GM12878 (cell line): Measurements from ENCODE around the gene NFYA. TPM values are rescaled to one million over a fixed set of nuclear protein-coding genes. Genes with fewer than 3 reads are reported as not detected.

Source experiments
- CHD2 ChIP-seq: IDR thresholded peaks from 2 replicates; pipeline ENCODE4 v1.6.1; 2011; ENCODE audit warnings: low read depth, low read length, improper control_type of control experiment, borderline replicate concordance
- CHD4 ChIP-seq: fragments of 200-600 bp; sonication (generic); IDR thresholded peaks from 2 replicates; pipeline ENCODE4 v1.6.1; 2016; ENCODE audit warnings: mild to moderate bottlenecking
- CTCF ChIP-seq, 3 experiments: IDR thresholded peaks in 2 of 3; conservative IDR thresholded peaks in 1 of 3; 2 replicates each; pipeline ENCODE4 v1.5.1; 2011; ENCODE audit warnings: low read depth in 3 of 3, low read length in 3 of 3, mild to moderate bottlenecking in 3 of 3, control low read depth in 2 of 3, moderate library complexity in 2 of 3, inconsistent platforms in 1 of 3, mixed read lengths in 1 of 3; ENCODE audit not compliant: control insufficient read depth in 2 of 3, insufficient read depth in 1 of 3; ENCODE audit errors: extremely low read depth in 1 of 3
- IKZF2 ChIP-seq, 2 experiments: fragments of 450-650 bp; IDR thresholded peaks; 2 replicates each; pipeline ENCODE4 v1.6.1; 2017; ENCODE audit warnings: mild to moderate bottlenecking in 2 of 2, moderate library complexity in 2 of 2
- LARP7 ChIP-seq: fragments of 450-650 bp; IDR thresholded peaks from 2 replicates; pipeline ENCODE4 v1.6.1; 2017; ENCODE audit warnings: mild to moderate bottlenecking
- NRF1 ChIP-seq: conservative IDR thresholded peaks from 2 replicates; pipeline ENCODE4 v1.6.1; 2011; ENCODE audit warnings: mild to moderate bottlenecking, low read depth, low read length, improper control_type of control experiment
- POLR2AphosphoS2 ChIP-seq: IDR thresholded peaks from 2 replicates; pipeline ENCODE4 v1.6.1; 2011; ENCODE audit warnings: low read depth, mild to moderate bottlenecking, low read length, improper control_type of control experiment, moderate library complexity
- RBBP5 ChIP-seq: fragments of 200-600 bp; sonication (generic); conservative IDR thresholded peaks from 2 replicates; pipeline ENCODE4 v1.6.1; 2016
- RFX5 ChIP-seq: IDR thresholded peaks from 2 replicates; pipeline ENCODE4 v1.6.1; 2011; ENCODE audit warnings: low read depth, low read length, improper control_type of control experiment
- TCF7 ChIP-seq: IDR thresholded peaks from 2 replicates; pipeline ENCODE4 v1.6.1; 2014; ENCODE audit warnings: antibody characterized with exemption, borderline replicate concordance
- ZNF687 ChIP-seq: fragments of 450-650 bp; IDR thresholded peaks from 2 replicates; pipeline ENCODE4 v1.6.1; 2017; ENCODE audit warnings: mild to moderate bottlenecking, moderate library complexity
- polyA plus RNA-seq, 11 experiments: library from polyadenylated mRNA; depleted of rRNA in 4 of 11; unstranded in 6 of 11; stranded (reverse) in 5 of 11; fragments of >200 nt; fragmentation: Nextera tagmentation in 4 of 11; fragmentation: Illumina TruSeq in 1 of 11; extraction: Ambion mirVana in 4 of 11; extraction: Trizol in 1 of 11; gene quantifications; 1 replicate in 1 of 11; 2 replicates in 10 of 11; pipeline versions ENCODE4 v1.2.1 to v1.2.3, GENCODE V29; 2011 to 2016; ENCODE audit warnings: inconsistent platforms in 2 of 11, missing spikeins in 2 of 11, low read depth in 1 of 11
- total RNA-seq, 4 experiments: library from RNA; depleted of rRNA in 3 of 4; stranded (reverse); fragments of >200 nt in 3 of 4; fragmentation: Illumina TruSeq in 1 of 4; extraction: Trizol in 1 of 4; gene quantifications; 2 replicates each; pipeline versions ENCODE4 v1.2.1 to v1.2.3, GENCODE V29; 2013 to 2021
- TF ChIP-seq, protein P1 (sequence below): fragments of 450-650 bp; formaldehyde crosslinking; IDR thresholded peaks from 2 replicates; pipeline ENCODE4 v1.4.0; 2022; ENCODE audit warnings: mild to moderate bottlenecking, moderate library complexity
- TF ChIP-seq, protein P2 (sequence below): fragments of 150-350 bp; IDR thresholded peaks from 2 replicates; pipeline ENCODE4 v1.6.1; 2014; ENCODE audit warnings: mild to moderate bottlenecking, low read depth, low read length
- TF ChIP-seq, protein P3 (sequence below): fragments of 450-650 bp; IDR thresholded peaks from 2 replicates; pipeline ENCODE4 v1.6.1; 2017; ENCODE audit warnings: antibody characterized with exemption, mild to moderate bottlenecking, moderate library complexity

Gene NFYA
- total and polyA plus RNA-seq, 10 of the 15 experiments (the other 5 are each of a cell fraction or from before 2014, with no cell fraction given), result 6.4 to 36.5 (median 19.1) TPM

DNA sequence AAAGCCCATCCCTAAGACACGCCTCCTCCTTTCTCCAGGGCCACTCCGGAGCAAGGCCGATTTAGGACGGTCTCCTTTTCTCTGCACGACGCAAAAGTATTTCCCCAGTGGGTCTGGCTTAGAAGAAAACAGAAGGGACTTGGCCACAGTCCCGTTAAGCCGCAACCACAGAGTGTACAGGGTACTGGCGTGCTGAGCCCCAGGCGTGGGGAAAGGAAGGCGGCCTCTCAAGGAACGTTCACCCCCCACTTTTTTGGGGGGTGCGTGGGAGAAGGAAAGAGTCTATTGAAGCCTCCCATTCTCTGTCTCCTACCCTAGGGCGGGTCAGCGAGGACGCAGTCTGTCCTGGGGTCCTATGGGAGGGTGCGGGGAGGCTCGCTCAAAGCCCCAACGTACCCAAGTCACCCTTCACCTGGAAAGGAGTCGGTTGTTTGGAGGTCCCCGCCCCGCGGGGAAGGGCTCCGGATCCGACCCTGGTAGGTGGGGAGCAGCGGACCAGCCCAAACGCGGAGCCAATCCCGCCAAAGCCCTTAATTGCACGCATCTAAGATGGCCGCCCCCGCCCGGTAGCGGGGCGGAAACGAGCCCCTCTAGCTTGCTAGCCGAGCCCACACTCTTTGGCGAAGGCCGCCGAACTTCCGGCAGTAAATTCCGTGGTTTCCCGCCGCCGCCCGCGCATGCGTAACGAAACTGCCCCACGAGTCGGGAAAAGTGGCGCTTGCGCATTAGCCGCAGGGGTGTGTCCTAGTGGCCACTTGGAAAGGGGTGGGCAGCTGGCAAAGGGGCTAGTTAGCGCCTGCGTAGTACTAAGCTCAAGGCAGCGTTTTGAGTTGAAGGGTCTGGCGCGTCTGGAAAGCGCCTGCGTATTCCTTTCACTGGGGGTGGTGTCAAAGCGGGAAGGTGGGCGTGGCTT is 595 bp upstream of the NFYA start, which contains the start of gene OARD1 (continued):
- TF ChIP-seq, protein P1, sequence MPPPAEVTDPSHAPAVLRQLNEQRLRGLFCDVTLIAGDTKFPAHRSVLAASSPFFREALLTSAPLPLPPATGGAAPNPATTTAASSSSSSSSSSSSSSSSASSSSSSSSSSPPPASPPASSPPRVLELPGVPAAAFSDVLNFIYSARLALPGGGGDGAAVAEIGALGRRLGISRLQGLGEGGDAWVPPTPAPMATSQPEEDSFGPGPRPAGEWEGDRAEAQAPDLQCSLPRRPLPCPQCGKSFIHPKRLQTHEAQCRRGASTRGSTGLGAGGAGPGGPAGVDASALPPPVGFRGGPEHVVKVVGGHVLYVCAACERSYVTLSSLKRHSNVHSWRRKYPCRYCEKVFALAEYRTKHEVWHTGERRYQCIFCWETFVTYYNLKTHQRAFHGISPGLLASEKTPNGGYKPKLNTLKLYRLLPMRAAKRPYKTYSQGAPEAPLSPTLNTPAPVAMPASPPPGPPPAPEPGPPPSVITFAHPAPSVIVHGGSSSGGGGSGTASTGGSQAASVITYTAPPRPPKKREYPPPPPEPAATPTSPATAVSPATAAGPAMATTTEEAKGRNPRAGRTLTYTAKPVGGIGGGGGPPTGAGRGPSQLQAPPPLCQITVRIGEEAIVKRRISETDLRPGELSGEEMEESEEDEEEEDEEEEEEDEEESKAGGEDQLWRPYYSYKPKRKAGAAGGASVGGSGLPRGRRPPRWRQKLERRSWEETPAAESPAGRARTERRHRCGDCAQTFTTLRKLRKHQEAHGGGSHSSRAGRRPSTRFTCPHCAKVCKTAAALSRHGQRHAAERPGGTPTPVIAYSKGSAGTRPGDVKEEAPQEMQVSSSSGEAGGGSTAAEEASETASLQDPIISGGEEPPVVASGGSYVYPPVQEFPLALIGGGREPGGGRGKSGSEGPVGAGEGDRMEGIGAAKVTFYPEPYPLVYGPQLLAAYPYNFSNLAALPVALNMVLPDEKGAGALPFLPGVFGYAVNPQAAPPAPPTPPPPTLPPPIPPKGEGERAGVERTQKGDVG (CRISPR knock-in tag), result no peak
- TF ChIP-seq NRF1, result peak; percentile 92
- TF ChIP-seq, protein P2, sequence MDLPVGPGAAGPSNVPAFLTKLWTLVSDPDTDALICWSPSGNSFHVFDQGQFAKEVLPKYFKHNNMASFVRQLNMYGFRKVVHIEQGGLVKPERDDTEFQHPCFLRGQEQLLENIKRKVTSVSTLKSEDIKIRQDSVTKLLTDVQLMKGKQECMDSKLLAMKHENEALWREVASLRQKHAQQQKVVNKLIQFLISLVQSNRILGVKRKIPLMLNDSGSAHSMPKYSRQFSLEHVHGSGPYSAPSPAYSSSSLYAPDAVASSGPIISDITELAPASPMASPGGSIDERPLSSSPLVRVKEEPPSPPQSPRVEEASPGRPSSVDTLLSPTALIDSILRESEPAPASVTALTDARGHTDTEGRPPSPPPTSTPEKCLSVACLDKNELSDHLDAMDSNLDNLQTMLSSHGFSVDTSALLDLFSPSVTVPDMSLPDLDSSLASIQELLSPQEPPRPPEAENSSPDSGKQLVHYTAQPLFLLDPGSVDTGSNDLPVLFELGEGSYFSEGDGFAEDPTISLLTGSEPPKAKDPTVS, result no peak
- TF ChIP-seq POLR2AphosphoS2, result 0 out of 2 replicates have a peak, but pooled peaks have one; percentile 47
- TF ChIP-seq TCF7, result no peak
- TF ChIP-seq CHD4, result no peak
- no peak for TF ChIP-seq CHD2
- TF ChIP-seq CTCF (IDR thresholded peaks at IDR 0.05 in 2 of 3, conservative IDR thresholded peaks at IDR 0.05 in 1 of 3; ENCODE audit: control insufficient read depth in 2 of 3, extremely low read depth in 1 of 3, insufficient read depth in 1 of 3, low read depth in 3 of 3, low read length in 3 of 3), result no peak
- no peak for TF ChIP-seq RBBP5
- no peak; the same call in 1 of the 2 replicates for TF ChIP-seq LARP7
- peak; percentile 60 to 64; a peak in 3 of 4 replicates for TF ChIP-seq IKZF2 (IDR thresholded peaks at IDR 0.05)
- peak; percentile 40; the same call in 1 of the 2 replicates for TF ChIP-seq RFX5
- TF ChIP-seq, protein P3, sequence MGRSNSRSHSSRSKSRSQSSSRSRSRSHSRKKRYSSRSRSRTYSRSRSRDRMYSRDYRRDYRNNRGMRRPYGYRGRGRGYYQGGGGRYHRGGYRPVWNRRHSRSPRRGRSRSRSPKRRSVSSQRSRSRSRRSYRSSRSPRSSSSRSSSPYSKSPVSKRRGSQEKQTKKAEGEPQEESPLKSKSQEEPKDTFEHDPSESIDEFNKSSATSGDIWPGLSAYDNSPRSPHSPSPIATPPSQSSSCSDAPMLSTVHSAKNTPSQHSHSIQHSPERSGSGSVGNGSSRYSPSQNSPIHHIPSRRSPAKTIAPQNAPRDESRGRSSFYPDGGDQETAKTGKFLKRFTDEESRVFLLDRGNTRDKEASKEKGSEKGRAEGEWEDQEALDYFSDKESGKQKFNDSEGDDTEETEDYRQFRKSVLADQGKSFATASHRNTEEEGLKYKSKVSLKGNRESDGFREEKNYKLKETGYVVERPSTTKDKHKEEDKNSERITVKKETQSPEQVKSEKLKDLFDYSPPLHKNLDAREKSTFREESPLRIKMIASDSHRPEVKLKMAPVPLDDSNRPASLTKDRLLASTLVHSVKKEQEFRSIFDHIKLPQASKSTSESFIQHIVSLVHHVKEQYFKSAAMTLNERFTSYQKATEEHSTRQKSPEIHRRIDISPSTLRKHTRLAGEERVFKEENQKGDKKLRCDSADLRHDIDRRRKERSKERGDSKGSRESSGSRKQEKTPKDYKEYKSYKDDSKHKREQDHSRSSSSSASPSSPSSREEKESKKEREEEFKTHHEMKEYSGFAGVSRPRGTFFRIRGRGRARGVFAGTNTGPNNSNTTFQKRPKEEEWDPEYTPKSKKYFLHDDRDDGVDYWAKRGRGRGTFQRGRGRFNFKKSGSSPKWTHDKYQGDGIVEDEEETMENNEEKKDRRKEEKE, result no peak
- no peak for TF ChIP-seq ZNF687
